Mucosa of rectum (tissue), 2 donors: ENCODE results near the gene KLK15.

Experiments used
- H3K27ac ChIP-seq, 2 donors: one replicate each; pipeline ENCODE4 v1.7.0; 2013; ENCODE audit warnings: inconsistent platforms in 2 of 2, low read depth in 2 of 2, low read length in 2 of 2
- H3K27me3 ChIP-seq, 2 donors: one replicate each; pipeline ENCODE4 v1.7.0; 2013; ENCODE audit warnings: low read length in 2 of 2; ENCODE audit not compliant: control insufficient read depth in 2 of 2, insufficient read depth in 2 of 2
- H3K36me3 ChIP-seq, 2 donors: one replicate each; pipeline ENCODE4 v1.7.0; 2013; ENCODE audit warnings: low read length in 2 of 2; ENCODE audit not compliant: control insufficient read depth in 2 of 2, insufficient read depth in 2 of 2
- H3K4me1 ChIP-seq, 2 donors: one replicate each; pipeline ENCODE4 v1.7.0; 2013; ENCODE audit warnings: low read length in 2 of 2, mild to moderate bottlenecking in 1 of 2; ENCODE audit not compliant: control insufficient read depth in 2 of 2, insufficient read depth in 2 of 2
- H3K4me3 ChIP-seq, 2 donors: one replicate each; pipeline ENCODE4 v1.7.0; 2013; ENCODE audit warnings: low read length in 2 of 2
- H3K9ac ChIP-seq, 2 donors: one replicate each; pipeline ENCODE4 v1.7.0; 2013; ENCODE audit warnings: low read length in 2 of 2, low read depth in 1 of 2, mild to moderate bottlenecking in 1 of 2
- H3K9me3 ChIP-seq, 2 donors: one replicate each; pipeline ENCODE4 v1.7.0; 2013; ENCODE audit warnings: low read length in 2 of 2; ENCODE audit not compliant: control insufficient read depth in 2 of 2
- donor health status: healthy.
- donor health status: Normal muscosa, but diverticular disease.

The KLK15 gene

GRCh38 chr19:50843701-50844221 is 10.4 kb upstream of the KLK15 start:
- Histone ChIP-seq H3K4me3 (no peak overlapping the region), H3K27me3 (no peaks in the 10 kb centered on the region), H3K4me1 (no peaks in the 10 kb centered on the region), H3K27ac (no peak overlapping the region), H3K36me3 (no peaks in the 10 kb centered on the region), H3K9me3 (no peaks in the 10 kb centered on the region), H3K9ac (no peak overlapping the region)

- Histone ChIP-seq H3K4me1 (no peaks in the 10 kb centered on the region), H3K4me3 (no peak overlapping the region), H3K36me3 (no peaks in the 10 kb centered on the region), H3K9me3 (no peaks in the 10 kb centered on the region), H3K27ac (no peak overlapping the region), H3K9ac (no peak overlapping the region), H3K27me3 (peaks cover 0 to 1% of the 10 kb centered on the region in 2 donors)
Measured at GRCh38 chr19:50843205-50843604, 9.8 kb upstream of the KLK15 start.

DNA sequence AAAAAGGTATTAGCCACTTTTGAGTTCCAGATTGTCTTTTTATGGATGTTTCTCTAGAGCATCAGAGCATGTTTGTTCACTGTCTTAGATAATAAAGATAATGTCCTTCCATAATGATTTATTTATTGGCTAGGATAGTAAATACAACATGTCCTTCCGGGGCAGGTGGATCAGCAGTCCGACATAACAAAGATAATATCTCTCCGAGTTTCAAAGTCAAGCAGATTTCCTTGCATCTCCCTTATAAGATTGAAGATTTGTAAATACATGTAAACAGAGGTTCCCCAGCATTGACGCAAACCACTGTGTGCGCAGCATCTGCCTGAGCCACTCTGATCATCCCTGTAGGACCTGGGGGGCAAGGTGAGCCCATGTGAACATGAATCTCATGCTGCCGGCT is 8.8 kb upstream of the KLK15 start:
- no peaks in the 10 kb centered on the region for H3K36me3 ChIP-seq
- H3K4me1 ChIP-seq = peaks cover 2 to 5% of the 10 kb centered on the region in 2 donors
- H3K9ac ChIP-seq = no peak overlapping the region
- H3K9me3 ChIP-seq = no peaks in the 10 kb centered on the region
- no peak overlapping the region for H3K4me3 ChIP-seq
- H3K27me3 ChIP-seq = peaks cover 0 to 2% of the 10 kb centered on the region in 2 donors
- H3K27ac ChIP-seq = no peak overlapping the region

DNA sequence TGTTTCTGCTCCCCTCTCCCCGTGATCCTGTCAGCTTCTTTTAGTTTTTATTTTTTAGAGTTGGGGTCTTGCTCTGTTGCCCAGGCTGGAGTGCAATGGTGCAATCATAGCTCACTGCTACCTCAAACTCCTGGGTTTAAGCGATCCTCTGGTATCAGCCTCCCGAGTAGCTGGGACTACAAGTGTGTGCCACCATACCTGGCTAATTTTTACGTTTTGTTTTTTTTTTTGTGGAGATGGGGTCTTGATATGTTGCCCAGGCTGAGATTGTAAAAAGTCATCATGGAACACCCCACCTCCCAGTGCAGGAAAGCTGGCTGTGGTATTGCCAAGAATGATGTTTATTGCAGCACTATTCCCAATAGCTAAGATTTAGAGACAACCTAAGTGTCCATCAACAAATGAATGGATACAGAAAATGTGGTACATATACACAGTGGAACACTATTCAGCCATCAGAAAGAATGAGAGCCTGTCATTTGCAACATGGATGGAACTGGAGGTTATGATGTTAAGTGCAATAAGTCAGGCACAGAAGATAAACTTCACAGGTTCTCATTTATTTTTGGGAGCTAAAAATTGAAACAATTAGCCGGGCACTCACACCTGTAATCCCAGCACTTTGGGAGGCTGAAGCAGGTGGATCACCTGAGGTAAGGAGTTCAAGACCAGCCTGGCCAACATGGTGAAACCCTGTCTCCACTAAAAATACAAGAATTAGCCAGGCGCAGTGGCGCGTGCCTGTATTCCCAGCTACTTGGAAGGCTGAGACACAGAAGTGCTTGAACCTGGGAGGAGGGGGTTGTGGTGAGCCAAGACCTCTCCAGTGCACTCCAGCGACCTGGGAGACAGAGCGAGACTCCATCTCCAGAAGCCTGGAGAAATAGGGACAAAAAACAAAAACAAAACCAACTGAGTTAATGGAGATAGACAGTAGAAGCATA is 6.6 kb upstream of the KLK15 start:
- no peaks in the 10 kb centered on the region for H3K9me3 ChIP-seq
- H3K4me3 ChIP-seq = no peak overlapping the region
- peaks cover 8 to 18% of the 10 kb centered on the region in 2 donors for H3K4me1 ChIP-seq
- no peaks in the 10 kb centered on the region for H3K36me3 ChIP-seq
- peaks cover 0 to 4% of the 10 kb centered on the region in 2 donors for H3K27me3 ChIP-seq
- no peak overlapping the region for H3K9ac ChIP-seq
- H3K27ac ChIP-seq = no peak overlapping the region

- Histone ChIP-seq H3K4me1 (peaks cover 8 to 18% of the 10 kb centered on the region in 2 donors), H3K36me3 (no peaks in the 10 kb centered on the region), H3K27ac (no peak overlapping the region), H3K4me3 (no peak overlapping the region), H3K9ac (no peak overlapping the region), H3K27me3 (peaks cover 0 to 4% of the 10 kb centered on the region in 2 donors), H3K9me3 (no peaks in the 10 kb centered on the region)
Measured at GRCh38 chr19:50838239-50838638, 4.9 kb upstream of the KLK15 start.

DNA sequence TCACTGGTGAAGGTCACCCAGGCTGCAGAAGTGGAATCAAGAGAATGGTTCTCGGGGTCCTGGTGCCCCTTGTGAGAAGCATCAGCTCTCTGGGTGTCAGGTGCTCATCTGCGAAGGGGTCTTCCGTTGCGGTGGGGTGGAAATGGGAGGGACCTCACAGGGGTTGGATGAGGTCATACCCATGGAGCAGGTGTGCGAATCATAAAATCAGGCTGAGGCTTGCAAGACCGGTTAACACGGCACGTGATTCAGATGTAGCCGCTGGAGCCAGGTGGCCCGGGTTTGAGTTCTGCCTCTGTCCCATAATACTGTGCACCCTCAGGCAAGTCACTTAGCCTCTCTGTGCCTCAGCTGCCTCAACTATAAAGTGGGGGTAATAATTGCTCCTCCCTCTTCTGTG is 3.9 kb upstream of the KLK15 start:
- H3K9ac ChIP-seq = peak overlapping the region in 1 of 2 donors; percentile 68
- H3K4me3 ChIP-seq = no peak overlapping the region
- peaks cover 8 to 18% of the 10 kb centered on the region in 2 donors for H3K4me1 ChIP-seq
- H3K27ac ChIP-seq = peak overlapping the region; percentile 56 to 67
- H3K36me3 ChIP-seq = no peaks in the 10 kb centered on the region
- no peaks in the 10 kb centered on the region for H3K9me3 ChIP-seq
- peaks cover 0 to 4% of the 10 kb centered on the region in 2 donors for H3K27me3 ChIP-seq

- Histone ChIP-seq H3K9ac (peak overlapping the region; percentile 41 to 68), H3K36me3 (no peaks in the 10 kb centered on the region), H3K27me3 (peaks cover 0 to 4% of the 10 kb centered on the region in 2 donors), H3K4me3 (peak overlapping the region; percentile 63 to 80), H3K9me3 (no peaks in the 10 kb centered on the region), H3K27ac (peak overlapping the region; percentile 56 to 67), H3K4me1 (peaks cover 8 to 18% of the 10 kb centered on the region in 2 donors)
Measured at GRCh38 chr19:50836543-50837195, 3.3 kb upstream of the KLK15 start.

DNA sequence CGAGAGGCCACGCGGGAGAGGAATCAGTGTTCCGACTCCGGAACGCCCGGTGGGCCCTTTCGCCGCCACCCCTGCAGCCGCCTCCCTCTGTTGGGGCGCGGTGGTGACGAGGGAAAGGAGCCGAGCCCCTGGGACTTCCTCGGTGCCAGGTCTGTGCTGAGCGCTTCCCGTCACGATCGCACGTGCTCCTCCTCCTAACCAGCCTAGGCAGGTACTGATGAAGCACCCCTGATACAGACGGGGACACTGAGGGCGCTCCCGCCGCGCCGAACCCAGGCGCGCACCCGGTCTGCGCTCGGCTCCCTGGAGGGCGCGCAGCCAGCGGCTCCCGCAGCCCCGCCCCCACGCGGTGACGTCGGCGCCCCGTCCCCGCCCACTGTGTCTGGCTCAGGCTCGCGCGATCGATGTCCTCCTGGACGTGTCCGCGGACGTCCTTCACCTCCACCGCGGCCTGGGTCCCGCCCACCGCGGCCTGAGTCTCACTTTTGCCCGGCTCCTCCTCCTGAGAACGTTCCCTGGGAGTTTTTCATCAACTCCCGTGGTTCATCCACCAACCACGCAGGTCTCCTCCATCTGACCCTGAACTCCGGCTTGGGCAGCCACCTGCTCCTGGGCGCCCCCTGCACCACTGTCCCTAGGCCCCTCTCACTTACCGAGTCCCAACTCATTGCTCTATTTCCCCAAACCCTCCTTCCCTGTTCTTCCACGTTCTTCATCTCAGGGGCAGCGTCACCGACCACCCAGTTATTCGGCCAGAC is 2.6 kb upstream of the KLK15 start:
- Histone ChIP-seq H3K27me3 (peaks cover 0 to 4% of the 10 kb centered on the region in 2 donors), H3K9ac (peak overlapping the region; percentile 68), H3K4me1 (peaks cover 8 to 18% of the 10 kb centered on the region in 2 donors), H3K9me3 (no peaks in the 10 kb centered on the region), H3K36me3 (no peaks in the 10 kb centered on the region), H3K4me3 (peak overlapping the region; percentile 63 to 80), H3K27ac (peak overlapping the region; percentile 56 to 67)

GRCh38 chr19:50835103-50835784 is 1.9 kb upstream of the KLK15 start:
- no peaks in the 10 kb centered on the region for H3K9me3 ChIP-seq
- peak overlapping the region; percentile 63 to 80 for H3K4me3 ChIP-seq
- H3K27ac ChIP-seq = peak overlapping the region; percentile 43 to 67
- peaks cover 0 to 4% of the 10 kb centered on the region in 2 donors for H3K27me3 ChIP-seq
- peak overlapping the region; percentile 68 for H3K9ac ChIP-seq
- H3K4me1 ChIP-seq = peaks cover 8 to 18% of the 10 kb centered on the region in 2 donors
- no peaks in the 10 kb centered on the region for H3K36me3 ChIP-seq
